Lower leg skin (tissue), 3 donors: ENCODE data around the gene DCAF7.

Experiments used
- CTCF ChIP-seq, 3 donors: fragments of 450-650 bp; IDR thresholded peaks; one replicate each; pipeline ENCODE4 v1.5.1; 2016; ENCODE audit warnings: antibody characterized with exemption in 3 of 3, mild to moderate bottlenecking in 3 of 3, moderate library complexity in 2 of 3
- POLR2A ChIP-seq, 2 donors: fragments of 450-650 bp; IDR thresholded peaks; one replicate each; pipeline ENCODE4 v1.6.1; 2016 to 2017; ENCODE audit warnings: antibody characterized with exemption in 2 of 2, mild to moderate bottlenecking in 1 of 2, moderate library complexity in 1 of 2

GRCh38 chr17:63515426-63515825, 34.9 kb upstream of the DCAF7 start:
- TF ChIP-seq CTCF (IDR thresholded peaks at IDR 0.05) (no peak), POLR2A (IDR thresholded peaks at IDR 0.05) (no peak)
